Smooth muscle cell of the brain vasculature (primary cell): Measurements from ENCODE around the gene KCNK7.

Experiments used
- DNase-seq: peaks from one replicate; pipeline ENCODE4 v3.0.0-alpha.2; 2012; ENCODE audit warnings: low read depth, low spot score

Gene KCNK7

GRCh38 chr11:65557280-65558001 lies 38.2 kb downstream of the KCNK7 start:
- no peak for DNase-seq

GRCh38 chr11:65556470-65557279 lies 38.9 kb downstream of the KCNK7 start:
- DNase-seq = no peak

DNA sequence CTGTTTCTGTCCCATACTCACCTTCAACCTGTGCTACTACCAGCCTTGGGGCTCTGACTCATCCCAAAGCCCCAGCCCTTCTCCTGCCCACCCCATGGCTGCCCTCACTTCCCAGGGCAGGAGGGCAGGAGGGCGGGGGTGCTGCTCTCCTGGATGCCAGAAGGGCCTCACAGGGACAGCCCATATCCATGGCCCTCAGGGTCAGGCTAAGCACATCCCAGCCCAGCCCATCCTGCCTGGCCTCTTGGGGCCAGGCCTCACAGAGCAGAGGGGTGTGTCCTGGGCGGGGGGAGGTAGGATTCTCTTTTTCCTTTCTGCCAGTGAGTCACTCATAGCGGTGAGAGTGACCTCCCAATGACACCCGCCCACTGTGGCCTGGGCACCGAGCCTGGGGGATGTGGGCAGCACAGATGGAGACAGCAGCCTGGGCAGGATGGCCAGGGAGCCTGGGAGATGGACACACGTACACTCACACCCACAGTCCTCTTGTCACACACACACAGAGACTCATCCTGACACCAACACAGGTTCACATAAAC lies 39.8 kb downstream of the KCNK7 start:
- no peak for DNase-seq

GRCh38 chr11:65554842-65555430 lies 40.7 kb downstream of the KCNK7 start:
- no peak for DNase-seq

DNA sequence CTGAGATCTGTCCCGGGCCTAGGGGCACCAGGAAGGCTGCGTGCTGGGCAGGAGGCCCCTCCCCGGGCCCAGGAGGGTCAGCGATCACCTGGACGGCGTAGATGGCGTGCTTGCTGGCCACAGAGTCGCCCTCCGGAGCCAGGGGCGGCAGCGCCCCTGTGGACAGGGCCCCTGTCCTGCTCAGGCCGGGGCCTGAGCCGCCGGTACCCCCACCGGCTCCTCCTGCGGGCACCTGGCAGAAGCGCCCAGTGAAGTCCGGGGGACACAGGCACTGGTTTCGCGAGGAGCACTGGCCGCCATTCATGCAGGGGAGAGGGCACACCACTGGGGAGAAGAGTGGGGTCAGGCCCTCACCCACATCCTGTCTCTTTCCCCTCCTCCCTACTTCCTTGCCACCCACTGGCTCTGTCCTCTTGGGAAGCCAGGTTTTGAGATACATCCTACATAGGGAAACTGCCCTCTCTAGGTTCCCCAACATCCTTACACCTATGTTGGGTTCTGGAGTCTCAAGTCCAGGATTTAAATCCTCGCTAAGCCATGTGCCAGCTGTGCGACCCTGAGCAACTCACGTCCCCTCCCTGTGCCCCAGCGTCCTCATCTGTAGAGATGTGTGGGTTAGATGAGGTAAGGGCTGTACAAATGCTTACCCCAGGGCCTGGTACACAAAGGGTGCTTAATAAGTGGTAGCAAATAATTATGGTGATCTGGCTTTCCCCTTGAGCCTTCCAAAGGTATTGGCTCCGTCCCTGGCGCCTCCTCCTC lies 41.4 kb downstream of the KCNK7 start:
- DNase-seq = no peak

- DNase-seq = no peak
These were observed 42.1 kb downstream of the KCNK7 start for GRCh38 chr11:65553301-65554001.

DNA sequence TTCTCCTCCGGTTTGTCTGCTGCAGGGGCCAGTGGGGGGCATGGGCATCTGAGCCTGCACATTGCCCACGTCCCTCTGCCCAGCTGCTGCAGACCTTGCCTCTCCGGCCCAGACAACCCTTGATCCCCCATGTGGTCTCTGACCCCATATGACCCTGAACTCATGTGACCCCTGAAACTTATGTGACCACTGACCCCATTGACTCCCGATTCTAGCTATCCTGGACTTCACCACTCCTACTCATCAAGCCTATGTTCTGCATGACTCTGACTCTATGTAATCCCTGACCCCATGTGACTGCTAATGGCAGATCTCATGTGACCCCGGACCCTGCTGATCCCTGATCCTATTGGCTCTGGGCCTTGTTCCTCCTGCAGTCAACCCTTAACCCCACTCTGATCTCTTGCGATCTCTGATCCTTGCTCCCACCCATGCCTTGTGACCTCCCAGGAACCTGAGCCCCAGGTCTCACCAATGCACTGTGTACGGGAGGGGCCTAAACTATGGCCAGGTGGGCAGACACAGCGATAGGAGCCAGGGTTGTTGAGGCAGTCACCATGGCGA lies 43.1 kb downstream of the KCNK7 start:
- DNase-seq = no peak

DNA sequence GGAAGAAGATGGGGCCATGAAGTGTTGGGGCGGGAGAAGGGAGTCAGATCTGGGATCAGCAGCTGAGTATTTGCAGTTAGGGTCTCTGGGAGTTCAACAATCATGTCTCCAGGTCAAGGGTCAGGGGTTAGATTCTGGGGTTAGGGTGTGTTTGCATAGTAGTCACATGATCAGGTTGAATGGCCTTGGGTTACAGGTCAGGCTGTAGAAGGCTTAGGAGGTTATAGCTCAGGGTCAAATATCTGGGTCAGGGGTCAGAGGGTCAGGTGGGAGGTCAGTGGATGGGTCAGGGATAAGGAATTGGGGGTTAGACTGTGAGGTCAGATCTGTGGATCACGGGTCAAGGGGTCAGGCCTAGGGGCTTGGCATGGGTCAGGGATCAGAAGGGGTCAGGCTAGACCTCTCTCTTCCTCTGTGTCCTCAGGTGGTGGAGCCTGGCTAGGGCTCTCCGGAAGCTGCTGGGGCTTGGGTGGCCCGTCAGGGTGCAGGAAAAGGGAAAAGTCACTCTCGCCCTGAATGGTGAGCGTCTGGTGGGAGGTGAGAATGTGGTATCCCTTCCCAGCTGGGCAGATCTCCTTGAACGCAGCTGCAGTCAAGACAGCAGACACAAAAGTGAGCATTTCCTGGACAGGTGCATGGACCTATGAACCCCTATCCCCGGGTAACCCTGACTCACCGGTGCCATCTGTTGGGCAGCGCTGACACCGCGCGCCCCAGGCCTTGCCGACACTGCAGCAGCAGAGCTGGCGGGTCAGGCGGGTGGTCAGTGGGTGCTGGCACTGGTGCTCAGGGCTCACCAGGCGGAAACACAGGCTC lies 43.8 kb downstream of the KCNK7 start:
- DNase-seq = no peak

- DNase-seq = no peak
These were observed 46.5 kb downstream of the KCNK7 start for GRCh38 chr11:65549096-65549495.

- no peak for DNase-seq
These were observed 47.2 kb downstream of the KCNK7 start for GRCh38 chr11:65548395-65548794.

GRCh38 chr11:65547446-65548125 lies 48.0 kb downstream of the KCNK7 start:
- DNase-seq = no peak

GRCh38 chr11:65546217-65546958 lies 49.2 kb downstream of the KCNK7 start:
- no peak for DNase-seq

DNA sequence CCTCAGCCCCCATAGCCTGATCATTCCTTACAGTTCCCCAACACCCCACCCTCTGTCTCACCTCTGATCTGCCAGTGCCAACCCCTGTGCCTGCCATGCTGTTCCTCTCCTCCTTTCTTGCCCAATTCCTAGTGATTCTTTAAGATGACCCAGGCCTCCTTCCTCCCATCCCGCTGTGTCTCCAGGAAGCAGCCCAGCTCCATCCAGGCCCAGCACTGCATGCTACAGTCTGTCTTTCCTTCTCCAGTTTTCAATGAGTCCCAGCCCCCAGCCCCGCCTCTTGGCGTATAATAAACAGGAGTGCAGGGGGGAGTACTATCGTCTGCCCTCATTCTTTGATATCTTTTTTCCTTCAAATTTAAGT lies 49.8 kb downstream of the KCNK7 start:
- DNase-seq = no peak
